Neural cell (in vitro differentiated cells): Measurements from ENCODE around the gene POLD4. TPM values are rescaled to one million over a fixed set of nuclear protein-coding genes. Genes with fewer than 3 reads are reported as not detected.
"Not testable (repeated sequence)": the region's sequence is repeated elsewhere in the genome, so short reads cannot be mapped to it uniquely, and the experiment has no call there.

Experiments
- H2AFZ ChIP-seq: fragments of 200-600, 300-800 bp; sonication (generic), shearing (Covaris generic); 2 replicates; pipeline ENCODE4 v1.6.0; 2014; ENCODE audit warnings: low read depth, mild to moderate bottlenecking, antibody characterized with exemption, low read length, moderate library complexity
- H3F3A ChIP-seq: fragments of 200-600 bp; shearing (Covaris generic); 2 replicates; pipeline ENCODE4 v1.6.1; 2016; ENCODE audit warnings: mild to moderate bottlenecking, moderate library complexity, mixed read lengths, antibody characterized with exemption, low read length; ENCODE audit not compliant: insufficient read depth, poor library complexity, severe bottlenecking
- H3K27ac ChIP-seq: fragments of 200-600, 300-800 bp; sonication (generic), shearing (Covaris generic); 2 replicates; pipeline ENCODE4 v1.5.1; 2014; ENCODE audit warnings: mild to moderate bottlenecking, low read length, moderate library complexity
- H3K27me3 ChIP-seq: fragments of 300-800, 200-600 bp; sonication (generic), shearing (Covaris generic); 2 replicates; pipeline ENCODE4 v1.6.0; 2014; ENCODE audit warnings: mild to moderate bottlenecking, low read depth, low read length, moderate library complexity; ENCODE audit not compliant: insufficient read depth
- H3K36me3 ChIP-seq: fragments of 300-800, 200-600 bp; sonication (generic), shearing (Covaris generic); 2 replicates; pipeline ENCODE4 v1.5.1; 2014; ENCODE audit warnings: mild to moderate bottlenecking, antibody characterized with exemption, low read length, moderate library complexity; ENCODE audit not compliant: insufficient read depth
- H3K4me2 ChIP-seq: fragments of 300-800, 200-600 bp; sonication (generic), shearing (Covaris generic); 2 replicates; pipeline ENCODE4 v1.6.0; 2014; ENCODE audit warnings: mild to moderate bottlenecking, low read length
- H3K4me3 ChIP-seq: fragments of 300-800, 200-600 bp; sonication (generic), shearing (Covaris generic); 2 replicates; pipeline ENCODE4 v1.5.1; 2014; ENCODE audit warnings: mild to moderate bottlenecking, low read length, moderate library complexity
- H3K79me2 ChIP-seq: fragments of 200-600 bp; shearing (Covaris generic); replicated peaks from 2 replicates; pipeline ENCODE4 v1.6.0; 2014; ENCODE audit warnings: mild to moderate bottlenecking, low read length, moderate library complexity; ENCODE audit not compliant: insufficient read depth
- H3K9ac ChIP-seq: fragments of 300-800, 200-600 bp; sonication (generic), shearing (Covaris generic); 2 replicates; pipeline ENCODE4 v1.6.1; 2016; ENCODE audit warnings: mild to moderate bottlenecking, low read length, mixed read lengths
- H3K9me2 ChIP-seq: fragments of 200-600 bp; shearing (Covaris generic); 2 replicates; pipeline ENCODE4 v1.6.1; 2016; ENCODE audit warnings: mild to moderate bottlenecking, low read length, mixed read lengths; ENCODE audit not compliant: insufficient read depth
- H3K9me3 ChIP-seq: fragments of 200-600, 300-800 bp; sonication (generic), shearing (Covaris generic); 2 replicates; pipeline ENCODE4 v1.6.1; 2016; ENCODE audit warnings: mild to moderate bottlenecking, mixed run types, low read length, moderate library complexity, mixed read lengths
- H4K20me1 ChIP-seq: fragments of 200-600 bp; shearing (Covaris generic); 2 replicates; pipeline ENCODE4 v1.6.1; 2016; ENCODE audit warnings: mild to moderate bottlenecking, mixed run types; ENCODE audit not compliant: insufficient read depth
- EP300 ChIP-seq: fragments of 450-650 bp; conservative IDR thresholded peaks from 2 replicates; pipeline ENCODE4 v1.6.1; 2014; ENCODE audit warnings: antibody characterized with exemption, mild to moderate bottlenecking, moderate library complexity; ENCODE audit not compliant: poor library complexity, severe bottlenecking
- EZH2 ChIP-seq: fragments of 200-600, 300-800 bp; shearing (Covaris generic), sonication (generic); IDR thresholded peaks from 2 replicates; pipeline ENCODE4 v1.6.1; 2014; ENCODE audit warnings: antibody characterized with exemption, low read length, borderline replicate concordance, mild to moderate bottlenecking; ENCODE audit not compliant: insufficient read depth, poor library complexity, severe bottlenecking
- MXI1 ChIP-seq: fragments of 450-650 bp; conservative IDR thresholded peaks from 2 replicates; pipeline ENCODE4 v1.6.1; 2014; ENCODE audit warnings: antibody characterized with exemption, mild to moderate bottlenecking; ENCODE audit not compliant: poor library complexity, severe bottlenecking
- POLR2AphosphoS5 ChIP-seq: IDR thresholded peaks from 2 replicates; pipeline ENCODE4 v1.6.1; 2012
- RAD21 ChIP-seq: fragments of 450-650 bp; conservative IDR thresholded peaks from 2 replicates; pipeline ENCODE4 v1.6.1; 2014; ENCODE audit warnings: antibody characterized with exemption, mild to moderate bottlenecking, moderate library complexity
- SMC3 ChIP-seq: fragments of 450-650 bp; conservative IDR thresholded peaks from 2 replicates; pipeline ENCODE4 v1.6.1; 2014; ENCODE audit warnings: antibody characterized with exemption, mild to moderate bottlenecking, moderate library complexity; ENCODE audit not compliant: poor library complexity
- TAF1 ChIP-seq: IDR thresholded peaks from 2 replicates; pipeline ENCODE4 v1.6.1; 2012; ENCODE audit warnings: low read depth
- polyA minus RNA-seq: library from RNA; depleted of rRNA, polyadenylated mRNA; stranded (reverse); fragments of >200 nt; gene quantifications from 2 replicates; pipeline ENCODE4 v1.2.3, GENCODE V29; 2014
- polyA plus RNA-seq: library from polyadenylated mRNA; depleted of rRNA; stranded (reverse); fragments of >200 nt; gene quantifications from 2 replicates; pipeline ENCODE4 v1.2.3, GENCODE V29; 2014
- TF ChIP-seq, protein P1 (sequence below): IDR thresholded peaks from 2 replicates; pipeline ENCODE4 v1.6.1; 2012; ENCODE audit warnings: borderline replicate concordance
- TF ChIP-seq, protein P2 (sequence below): fragments of 450-650 bp; IDR thresholded peaks from 2 replicates; pipeline ENCODE4 v1.5.1; 2014; ENCODE audit warnings: antibody characterized with exemption, mild to moderate bottlenecking, moderate library complexity; ENCODE audit not compliant: poor library complexity, severe bottlenecking

The POLD4 gene
- polyA plus RNA-seq (6.0 and 6.8 TPM in 2 replicates), polyA minus RNA-seq (2.5 and 6.1 TPM in 2 replicates)

DNA sequence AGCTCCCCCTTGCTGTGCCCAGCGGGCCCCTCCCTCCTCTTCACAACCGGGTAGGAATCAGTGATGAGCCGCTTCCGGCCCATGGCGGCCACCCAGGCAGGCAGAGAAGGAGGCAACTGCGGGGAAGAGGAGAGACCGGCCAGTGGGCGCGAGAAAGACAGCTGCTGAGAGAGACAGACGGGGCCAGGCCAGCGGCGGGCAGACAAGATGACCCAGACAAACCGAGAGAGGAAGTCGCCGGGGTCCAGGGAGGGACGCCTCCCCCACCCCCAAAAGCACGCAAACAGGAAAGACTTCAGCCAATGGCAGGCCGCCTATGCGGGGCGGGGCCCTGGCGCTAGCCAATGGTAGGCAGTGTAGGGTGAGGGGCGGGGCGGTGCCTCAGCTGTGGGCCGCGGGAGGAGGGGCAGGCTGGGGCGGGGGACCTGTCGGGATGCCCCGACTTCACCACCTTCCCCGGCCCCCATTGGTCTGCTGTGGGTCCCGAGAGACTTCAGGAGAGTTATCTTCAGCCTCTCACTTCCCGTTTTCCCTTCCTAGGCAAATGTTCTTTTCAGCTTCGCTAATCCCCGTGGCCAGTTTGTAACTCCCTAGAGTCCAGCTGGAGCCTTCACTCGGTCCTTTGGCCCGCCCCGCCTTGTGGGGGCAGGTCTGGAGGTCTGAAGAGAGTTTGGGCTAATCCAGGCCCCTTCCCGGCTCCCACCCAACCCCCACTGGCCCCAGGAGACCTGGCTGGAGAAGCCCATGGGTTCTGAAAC, at the start of gene POLD4:
TSS of gene POLD4 (minus strand) at position 230 of the 758 bp plus-strand sequence. CDS start at position 83, 147 bp downstream.
- H3K79me2 ChIP-seq: no peaks in the 10 kb centered on the region
- H3K27ac ChIP-seq: peak within 1 kb of the TSS; percentile 74
- no peaks in the 10 kb centered on the region for H3K36me3 ChIP-seq
- H4K20me1 ChIP-seq: no peaks in the 10 kb centered on the region
- H3F3A ChIP-seq: no peaks in the 10 kb centered on the region
- no peaks in the 10 kb centered on the region for H3K9me2 ChIP-seq
- no peaks in the 10 kb centered on the region for H3K9me3 ChIP-seq
- no peaks in the 10 kb centered on the region for H3K27me3 ChIP-seq
- H3K4me3 ChIP-seq: peak within 1 kb of the TSS; percentile 93
- peak within 1 kb of the TSS; percentile 83 for H3K9ac ChIP-seq
- H2AFZ ChIP-seq: peak within 1 kb of the TSS; percentile 91
- TF ChIP-seq, protein P1, sequence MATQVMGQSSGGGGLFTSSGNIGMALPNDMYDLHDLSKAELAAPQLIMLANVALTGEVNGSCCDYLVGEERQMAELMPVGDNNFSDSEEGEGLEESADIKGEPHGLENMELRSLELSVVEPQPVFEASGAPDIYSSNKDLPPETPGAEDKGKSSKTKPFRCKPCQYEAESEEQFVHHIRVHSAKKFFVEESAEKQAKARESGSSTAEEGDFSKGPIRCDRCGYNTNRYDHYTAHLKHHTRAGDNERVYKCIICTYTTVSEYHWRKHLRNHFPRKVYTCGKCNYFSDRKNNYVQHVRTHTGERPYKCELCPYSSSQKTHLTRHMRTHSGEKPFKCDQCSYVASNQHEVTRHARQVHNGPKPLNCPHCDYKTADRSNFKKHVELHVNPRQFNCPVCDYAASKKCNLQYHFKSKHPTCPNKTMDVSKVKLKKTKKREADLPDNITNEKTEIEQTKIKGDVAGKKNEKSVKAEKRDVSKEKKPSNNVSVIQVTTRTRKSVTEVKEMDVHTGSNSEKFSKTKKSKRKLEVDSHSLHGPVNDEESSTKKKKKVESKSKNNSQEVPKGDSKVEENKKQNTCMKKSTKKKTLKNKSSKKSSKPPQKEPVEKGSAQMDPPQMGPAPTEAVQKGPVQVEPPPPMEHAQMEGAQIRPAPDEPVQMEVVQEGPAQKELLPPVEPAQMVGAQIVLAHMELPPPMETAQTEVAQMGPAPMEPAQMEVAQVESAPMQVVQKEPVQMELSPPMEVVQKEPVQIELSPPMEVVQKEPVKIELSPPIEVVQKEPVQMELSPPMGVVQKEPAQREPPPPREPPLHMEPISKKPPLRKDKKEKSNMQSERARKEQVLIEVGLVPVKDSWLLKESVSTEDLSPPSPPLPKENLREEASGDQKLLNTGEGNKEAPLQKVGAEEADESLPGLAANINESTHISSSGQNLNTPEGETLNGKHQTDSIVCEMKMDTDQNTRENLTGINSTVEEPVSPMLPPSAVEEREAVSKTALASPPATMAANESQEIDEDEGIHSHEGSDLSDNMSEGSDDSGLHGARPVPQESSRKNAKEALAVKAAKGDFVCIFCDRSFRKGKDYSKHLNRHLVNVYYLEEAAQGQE: peak; percentile 35
- TF ChIP-seq RAD21: no peak
- peak; percentile 43 for TF ChIP-seq MXI1
- TF ChIP-seq, protein P2, sequence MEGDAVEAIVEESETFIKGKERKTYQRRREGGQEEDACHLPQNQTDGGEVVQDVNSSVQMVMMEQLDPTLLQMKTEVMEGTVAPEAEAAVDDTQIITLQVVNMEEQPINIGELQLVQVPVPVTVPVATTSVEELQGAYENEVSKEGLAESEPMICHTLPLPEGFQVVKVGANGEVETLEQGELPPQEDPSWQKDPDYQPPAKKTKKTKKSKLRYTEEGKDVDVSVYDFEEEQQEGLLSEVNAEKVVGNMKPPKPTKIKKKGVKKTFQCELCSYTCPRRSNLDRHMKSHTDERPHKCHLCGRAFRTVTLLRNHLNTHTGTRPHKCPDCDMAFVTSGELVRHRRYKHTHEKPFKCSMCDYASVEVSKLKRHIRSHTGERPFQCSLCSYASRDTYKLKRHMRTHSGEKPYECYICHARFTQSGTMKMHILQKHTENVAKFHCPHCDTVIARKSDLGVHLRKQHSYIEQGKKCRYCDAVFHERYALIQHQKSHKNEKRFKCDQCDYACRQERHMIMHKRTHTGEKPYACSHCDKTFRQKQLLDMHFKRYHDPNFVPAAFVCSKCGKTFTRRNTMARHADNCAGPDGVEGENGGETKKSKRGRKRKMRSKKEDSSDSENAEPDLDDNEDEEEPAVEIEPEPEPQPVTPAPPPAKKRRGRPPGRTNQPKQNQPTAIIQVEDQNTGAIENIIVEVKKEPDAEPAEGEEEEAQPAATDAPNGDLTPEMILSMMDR: no peak
- TF ChIP-seq EP300: no peak
- no peak for TF ChIP-seq TAF1
- no peak for TF ChIP-seq EZH2
- TF ChIP-seq POLR2AphosphoS5: peak; percentile 70
- TF ChIP-seq SMC3: no peak
- H3K4me2 ChIP-seq: peak within 1 kb of the TSS; percentile 80

DNA sequence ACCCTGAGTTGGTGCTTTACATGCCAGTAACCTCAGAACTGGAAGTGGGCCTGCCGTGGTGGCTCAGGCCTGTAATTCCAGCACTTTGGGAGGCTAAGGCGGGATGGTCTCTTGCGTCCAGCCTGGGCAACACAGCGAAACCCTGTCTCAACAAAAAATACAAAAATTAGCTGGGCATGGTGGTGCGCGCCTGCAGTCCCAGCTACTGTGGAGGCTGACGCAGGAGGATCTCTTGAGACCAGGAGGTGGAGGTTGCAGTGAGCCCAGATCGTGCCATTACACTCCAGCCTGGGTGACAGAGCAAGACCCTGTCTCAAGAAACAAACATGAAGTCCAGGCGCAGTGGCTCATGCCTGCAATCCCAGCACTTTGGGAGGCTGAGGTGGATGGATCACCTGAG, 49.7 kb upstream of the POLD4 start:
- not testable (repeated sequence) for H3K27me3 ChIP-seq, H3K9me2 ChIP-seq, H3K4me2 ChIP-seq, H3K9ac ChIP-seq, H3K9me3 ChIP-seq, H3K4me3 ChIP-seq, H2AFZ ChIP-seq, H3K27ac ChIP-seq, H4K20me1 ChIP-seq, H3K36me3 ChIP-seq, H3F3A ChIP-seq
- H3K79me2 ChIP-seq: peaks cover 11% of the 10 kb centered on the region

DNA sequence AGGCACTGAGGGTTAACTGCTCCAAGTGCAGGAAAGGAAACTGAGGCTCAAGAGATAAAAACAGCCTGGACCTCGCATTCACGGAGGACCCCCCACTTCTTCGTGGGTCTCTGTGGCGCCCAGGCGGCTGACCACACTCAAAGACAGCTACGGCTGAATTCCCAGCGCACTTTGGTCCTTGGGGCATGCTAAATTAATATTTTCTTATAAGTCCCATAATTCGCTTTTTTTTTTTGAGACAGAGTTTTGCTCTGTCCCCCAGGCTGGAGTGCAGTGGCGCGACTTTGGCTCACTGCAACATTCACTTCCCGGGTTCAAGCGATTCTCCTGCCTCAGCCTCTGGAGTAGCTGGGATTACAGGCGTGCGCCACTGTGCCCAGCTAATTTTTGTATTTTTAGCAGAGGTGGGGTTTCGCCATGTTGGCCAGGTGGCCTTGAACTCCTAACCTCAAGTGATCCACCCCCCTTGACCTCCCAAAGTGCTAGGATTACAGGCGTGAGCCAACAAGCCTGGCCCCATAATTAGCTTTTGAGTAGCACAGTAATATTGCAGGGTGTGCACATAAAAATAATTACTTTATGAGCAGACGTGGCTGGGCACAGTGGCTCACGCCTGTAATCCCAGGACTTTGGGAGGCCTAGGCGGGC, 49.0 kb upstream of the POLD4 start:
- not testable (repeated sequence) for H2AFZ ChIP-seq, H3K4me3 ChIP-seq, H3K4me2 ChIP-seq, H3K27me3 ChIP-seq, H3K27ac ChIP-seq, H3F3A ChIP-seq, H4K20me1 ChIP-seq, H3K9me2 ChIP-seq, H3K9me3 ChIP-seq, H3K9ac ChIP-seq, H3K36me3 ChIP-seq
- H3K79me2 ChIP-seq: peaks cover 11% of the 10 kb centered on the region
